HG02678 (cell line): ENCODE results near the gene MYLK.
"Not testable (repeated sequence)": the region's sequence is repeated elsewhere in the genome, so short reads cannot be mapped to it uniquely, and the experiment has no call there.

Experiments
- ATAC-seq: cut with Tn5 transposase; IDR thresholded peaks from one replicate; pipeline ENCODE4 v1.9.1; 2021; ENCODE audit warnings: mild to moderate bottlenecking, moderate library complexity; ENCODE audit not compliant: unreplicated experiment

The MYLK gene

DNA sequence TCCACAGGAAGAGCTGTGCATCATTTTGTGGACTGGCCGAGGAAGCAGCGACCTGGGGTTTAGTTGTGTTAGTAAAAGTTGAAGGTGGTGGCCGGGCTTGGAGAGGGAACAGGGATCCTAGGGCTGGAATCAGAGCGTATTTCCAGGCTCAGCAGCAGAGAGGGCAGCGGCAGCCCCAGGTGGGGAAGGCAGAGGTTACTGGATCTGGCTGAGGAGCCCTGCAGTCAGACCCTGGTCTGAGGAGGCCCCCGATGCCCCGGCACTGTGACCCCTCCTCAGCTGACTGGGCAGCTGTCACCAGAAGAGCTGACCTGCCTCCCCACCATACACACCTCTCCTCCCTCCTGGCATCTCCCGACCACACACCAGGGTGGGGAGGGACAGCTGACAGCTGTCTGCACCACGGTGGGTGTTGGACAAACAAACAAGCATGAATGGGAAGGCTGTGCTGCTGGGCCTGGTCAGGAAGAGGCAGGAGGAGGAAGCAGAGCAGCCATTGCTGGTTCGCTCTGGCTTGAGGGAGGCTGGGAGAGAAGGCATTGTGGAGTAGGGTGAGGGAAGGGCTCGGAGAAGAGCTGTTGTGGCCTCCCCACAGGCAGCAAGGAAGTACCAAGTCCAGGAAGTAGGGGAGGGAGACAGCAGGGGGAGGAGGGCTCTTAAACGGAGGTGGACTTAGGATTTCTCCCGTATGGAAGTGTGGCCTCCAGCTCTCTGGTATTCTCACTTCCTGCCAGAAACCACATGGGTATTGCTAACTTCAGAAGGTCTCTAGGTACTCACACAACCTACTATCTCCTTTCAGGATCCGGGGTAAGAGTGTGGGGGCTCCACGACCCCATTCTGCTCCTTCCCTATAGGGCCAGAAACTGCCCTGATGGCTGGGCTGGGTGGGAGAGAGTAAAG, 249.7 kb downstream of the MYLK start:
- ATAC-seq: no peak

DNA sequence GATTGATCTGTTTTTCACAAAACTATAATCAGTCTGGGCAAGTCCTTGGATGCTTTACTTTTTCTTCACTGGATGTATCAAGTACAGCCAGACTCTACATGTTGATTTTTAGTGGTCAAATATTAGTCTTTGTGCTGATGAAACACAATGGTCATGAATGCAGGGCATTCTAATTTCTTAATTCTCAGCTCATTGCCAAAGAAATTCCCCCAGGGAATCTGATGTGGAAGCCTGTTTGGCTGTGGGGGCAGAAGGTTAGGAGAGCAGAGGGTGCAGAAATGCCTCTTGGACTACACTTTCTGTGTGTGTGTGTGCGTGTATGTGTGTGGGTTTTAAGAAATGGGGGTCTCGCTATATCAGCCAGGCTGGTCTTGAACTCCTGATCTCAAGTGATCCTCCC, 250.6 kb downstream of the MYLK start:
- no peak for ATAC-seq

DNA sequence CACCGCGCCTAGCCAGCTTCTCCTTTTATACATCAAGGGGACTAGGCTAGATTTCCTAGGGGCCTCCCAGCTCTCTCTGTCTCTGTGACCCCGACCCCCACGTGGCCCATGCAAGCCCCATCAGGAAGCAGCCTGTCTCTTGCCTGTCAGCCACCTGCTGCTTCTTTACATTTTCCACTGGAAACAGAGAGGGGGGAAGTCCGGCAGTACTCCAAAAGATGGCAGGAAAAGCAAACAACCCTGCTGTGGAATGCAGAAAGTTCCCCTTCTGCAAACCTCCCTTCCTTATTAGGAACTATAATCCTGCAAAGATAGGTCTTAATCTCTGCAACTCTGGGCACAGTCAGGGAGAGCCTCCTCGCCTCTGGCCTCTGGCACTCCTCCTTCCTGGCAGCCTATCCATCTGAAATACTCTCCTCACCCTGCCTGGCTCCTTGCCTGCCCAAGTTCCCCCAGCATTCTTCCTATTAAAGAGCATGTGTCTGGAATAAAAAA, 251.9 kb downstream of the MYLK start:
- no peak for ATAC-seq

DNA sequence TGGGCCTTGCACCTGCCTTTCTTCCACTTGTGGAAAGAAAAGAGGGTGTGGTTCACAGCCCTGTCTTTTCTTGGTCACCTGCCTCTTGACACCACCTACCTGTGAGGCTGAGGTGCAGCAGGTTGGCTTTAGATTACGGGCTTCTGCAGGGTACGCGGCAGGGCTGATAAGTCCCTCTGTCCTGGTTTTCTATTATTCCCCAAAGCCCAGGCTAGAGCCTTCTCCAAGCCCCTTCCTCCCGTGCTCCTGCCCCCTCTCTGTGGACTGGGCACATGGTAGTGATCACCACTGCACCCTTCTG, 254.4 kb downstream of the MYLK start:
- no peak for ATAC-seq

DNA sequence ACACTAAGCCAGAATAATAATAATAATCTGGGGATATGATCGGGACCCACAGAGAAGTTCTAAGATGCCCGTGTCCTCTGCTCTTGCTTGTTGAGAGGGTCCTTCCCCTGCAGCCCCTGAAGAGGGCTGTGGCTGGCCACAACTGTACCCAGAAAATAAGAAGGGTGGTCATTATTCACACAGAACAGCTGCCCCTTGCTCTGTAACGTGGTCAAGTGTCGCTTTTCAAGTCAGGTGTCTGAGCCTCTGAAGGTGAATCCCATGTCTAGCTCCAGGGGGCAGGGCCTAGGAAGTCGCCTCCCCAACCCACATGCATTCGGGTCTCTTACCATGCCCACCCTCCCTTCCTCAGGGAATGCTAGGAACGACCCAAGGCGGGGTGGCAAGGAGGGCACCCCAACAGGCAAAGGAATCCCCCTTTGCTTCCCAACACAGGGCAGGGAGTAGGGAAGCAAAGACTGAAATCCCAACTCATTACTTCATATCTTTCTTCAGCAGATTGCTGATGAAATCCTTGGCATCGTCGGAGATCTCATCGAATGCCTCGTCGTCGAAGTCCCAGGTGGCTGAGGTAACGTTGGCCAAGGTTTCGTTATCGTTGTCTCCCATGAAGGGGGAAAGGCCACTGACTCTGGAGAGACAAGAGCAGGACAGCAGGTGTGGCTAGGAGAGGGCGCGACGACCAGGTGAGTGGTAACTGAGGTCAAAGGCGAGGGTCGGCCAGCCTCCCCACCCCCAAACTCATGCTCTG, 255.0 kb downstream of the MYLK start:
- ATAC-seq: no peak

DNA sequence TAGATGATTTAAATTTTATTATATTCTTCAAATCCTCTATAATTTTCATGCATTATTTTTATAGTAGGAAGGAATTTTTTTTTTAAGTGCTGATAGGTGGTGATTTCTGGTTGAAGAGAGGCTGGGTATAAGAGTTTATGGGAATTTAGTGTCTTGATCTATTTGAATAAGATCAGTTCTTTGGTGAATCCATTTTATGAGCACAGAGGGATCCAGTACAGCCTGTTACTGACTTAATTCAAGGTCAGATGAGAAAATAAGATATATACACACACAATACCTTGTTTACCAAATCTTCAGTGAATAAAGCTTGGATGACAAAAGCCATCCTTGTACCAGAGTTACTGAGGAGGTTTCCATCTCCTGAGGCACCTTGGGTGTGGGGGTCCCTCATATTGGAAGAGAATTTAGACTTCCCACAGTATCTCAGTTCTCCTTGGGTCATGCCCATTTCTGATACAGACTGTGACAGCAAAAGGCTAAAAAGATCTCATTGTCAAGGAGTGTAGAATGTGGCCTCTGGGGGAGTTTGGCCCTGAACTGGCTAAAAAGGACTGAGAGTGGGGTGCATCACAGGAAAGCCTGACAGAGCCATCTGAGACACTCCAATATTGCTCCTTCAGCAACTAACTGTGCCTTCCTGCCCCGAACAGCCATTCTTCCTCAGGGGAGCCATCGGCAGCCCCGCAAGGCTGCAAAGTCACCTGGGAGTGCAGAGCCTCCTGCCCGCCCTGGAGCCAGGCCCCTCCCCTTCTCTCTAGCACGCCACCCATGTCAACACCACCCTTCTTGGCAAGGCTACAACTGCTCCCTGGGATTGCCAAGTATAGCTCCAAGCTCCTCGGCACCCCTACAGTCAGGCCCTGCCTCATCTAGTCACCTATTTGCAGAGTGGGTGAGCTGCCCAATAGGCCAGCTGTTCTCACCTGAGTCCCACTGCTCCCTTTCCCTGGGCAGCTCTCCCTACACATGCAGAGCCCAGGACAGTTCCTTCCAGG, 256.2 kb downstream of the MYLK start:
- no peak for ATAC-seq

DNA sequence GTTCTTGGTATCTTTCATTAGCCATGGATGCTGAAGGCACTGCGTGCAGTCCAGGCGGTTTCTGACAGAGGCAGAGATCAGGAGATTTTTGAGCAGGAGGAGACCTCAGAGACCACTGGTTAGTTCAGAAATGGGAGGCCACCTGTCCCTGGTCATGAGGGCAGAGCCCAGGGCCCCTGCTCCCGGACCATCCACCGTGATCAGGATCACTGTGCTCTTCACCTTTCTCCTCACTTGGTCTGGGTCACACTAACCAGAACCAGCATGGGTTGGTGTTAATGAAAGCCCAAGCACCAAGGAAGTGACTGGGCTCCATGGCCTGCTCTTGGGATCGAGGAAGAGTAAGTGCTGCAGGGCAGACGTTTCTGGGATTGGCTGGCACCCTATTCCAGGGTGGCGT, 257.3 kb downstream of the MYLK start:
- no peak for ATAC-seq

DNA sequence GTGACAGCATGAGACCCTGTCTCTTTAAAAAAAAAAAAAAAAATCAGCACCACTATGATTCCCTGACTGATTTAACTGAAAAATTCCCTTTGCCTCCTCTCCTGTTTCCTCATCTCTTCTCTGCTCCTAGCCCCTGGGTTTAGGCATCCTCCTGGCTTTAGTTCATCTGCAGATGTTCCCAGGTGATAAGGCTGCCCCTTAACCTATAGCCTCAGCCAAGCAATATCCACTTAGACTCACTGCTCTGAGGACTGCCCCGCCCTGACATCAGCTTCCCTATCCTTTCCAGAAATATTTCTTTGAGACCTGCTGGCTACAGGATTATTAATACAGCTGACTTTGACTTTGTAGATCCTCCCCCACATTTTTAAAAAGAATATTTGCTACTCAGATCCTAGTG, 259.8 kb downstream of the MYLK start:
- no peak for ATAC-seq

DNA sequence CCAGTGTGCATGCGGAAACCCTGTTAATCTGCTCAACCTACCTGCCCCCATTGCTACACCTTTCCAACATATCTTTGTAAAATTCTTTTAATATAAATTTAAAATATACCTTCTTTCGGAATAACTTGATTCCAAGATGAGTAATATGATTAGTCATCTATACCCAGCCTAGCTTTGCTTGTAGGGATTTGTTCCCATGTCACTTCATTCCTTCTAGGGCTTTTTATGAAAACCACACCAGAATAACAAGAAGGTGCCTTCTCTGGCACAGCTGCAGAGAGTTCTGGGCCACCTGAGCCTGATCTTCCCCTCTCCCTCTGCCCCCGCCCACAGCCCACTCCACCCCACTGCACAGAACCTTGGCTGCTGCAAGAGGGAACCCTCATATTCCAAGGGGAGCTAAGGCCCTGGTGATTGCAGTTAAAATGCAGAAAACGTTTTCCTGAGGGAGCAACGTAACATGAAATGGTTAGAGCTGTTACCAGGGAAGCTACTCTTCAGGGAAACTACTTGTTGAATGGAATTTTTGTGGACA, 260.7 kb downstream of the MYLK start:
- ATAC-seq: no peak

DNA sequence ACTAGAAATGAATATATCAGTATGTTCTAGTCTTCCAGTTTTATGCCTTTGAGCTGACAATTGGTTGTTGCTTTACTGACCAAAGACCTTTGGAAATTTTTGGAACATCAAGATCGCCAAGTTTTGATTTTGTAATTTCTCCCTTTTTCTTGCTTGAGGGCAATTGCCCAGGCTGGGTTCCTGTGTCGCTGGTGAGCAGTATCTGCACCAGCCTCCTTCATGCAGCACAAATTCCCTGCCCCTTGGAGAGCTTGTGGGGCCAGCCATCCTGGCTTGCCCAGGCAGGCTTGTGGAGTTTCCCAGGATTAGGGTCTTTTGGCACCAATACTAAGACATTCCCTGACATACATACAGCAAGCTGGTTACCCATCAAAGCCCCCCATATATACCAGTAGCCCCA, 261.4 kb downstream of the MYLK start:
- no peak for ATAC-seq

DNA sequence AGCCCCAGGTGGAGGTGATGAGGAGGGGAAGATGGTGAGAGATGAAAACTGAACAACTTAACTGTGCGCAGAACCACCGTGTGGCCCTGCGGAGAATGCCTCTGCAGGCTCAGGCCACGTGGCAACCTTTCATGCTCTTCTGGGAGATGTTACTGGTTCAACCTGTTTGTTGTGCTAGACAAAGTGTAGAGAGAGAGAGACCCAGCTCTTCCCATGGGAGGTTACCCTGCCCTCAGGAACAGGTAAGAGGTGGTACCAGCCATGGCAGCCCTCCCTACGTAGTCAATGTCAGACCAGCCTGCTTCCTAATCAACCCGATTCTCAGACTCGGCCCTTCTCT, 262.3 kb downstream of the MYLK start:
- ATAC-seq: no peak

DNA sequence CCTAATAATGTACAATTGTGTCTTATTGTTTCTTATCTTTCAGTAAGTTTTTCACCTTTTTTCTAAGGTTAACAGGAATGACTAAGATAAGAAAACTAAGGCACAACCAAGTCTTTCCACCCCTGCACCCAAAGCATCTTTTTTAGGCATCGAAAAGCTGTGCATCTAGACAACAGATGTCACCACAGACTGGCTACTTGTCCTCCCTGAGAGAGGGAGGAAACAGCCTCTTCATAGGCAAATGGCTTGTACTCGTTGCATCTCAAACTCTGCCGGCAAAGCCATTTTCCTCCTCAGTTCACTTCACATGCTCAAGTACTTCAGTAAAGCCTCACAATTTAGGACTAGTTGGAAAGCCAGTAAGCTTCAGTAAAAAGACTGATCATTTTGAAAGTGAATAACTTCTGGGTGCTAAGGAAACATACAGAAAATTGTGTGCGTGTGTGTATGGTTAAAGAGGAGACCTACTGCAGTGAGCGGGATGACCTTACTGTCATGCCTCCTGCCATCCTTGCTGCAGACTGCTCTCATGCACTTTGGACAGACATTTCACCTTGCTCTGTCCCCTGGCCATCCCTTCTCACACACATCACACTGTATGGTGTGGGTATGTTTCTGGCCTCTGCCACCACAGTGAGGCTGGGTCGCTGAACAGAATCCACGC, 262.8 kb downstream of the MYLK start:
- no peak for ATAC-seq

DNA sequence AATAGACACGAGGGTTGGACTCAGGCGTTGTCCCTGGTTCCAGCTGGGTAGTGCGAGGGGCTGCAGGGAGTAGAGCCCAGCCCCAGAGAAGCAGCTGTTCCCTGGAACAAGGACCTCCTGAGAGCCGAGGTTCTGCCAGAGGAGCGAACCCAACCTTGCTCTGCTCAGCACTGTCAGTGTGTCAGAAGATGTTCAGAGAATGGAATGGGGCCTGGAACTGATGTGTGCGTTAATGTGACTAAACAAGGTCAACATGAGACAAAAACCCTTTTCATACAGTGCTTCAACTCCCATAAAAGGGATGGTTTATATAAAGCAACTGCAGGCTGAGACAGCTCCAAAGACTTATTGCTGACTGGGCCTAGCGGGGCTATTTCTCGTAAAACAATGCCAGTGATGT, 263.8 kb downstream of the MYLK start:
- no peak for ATAC-seq

DNA sequence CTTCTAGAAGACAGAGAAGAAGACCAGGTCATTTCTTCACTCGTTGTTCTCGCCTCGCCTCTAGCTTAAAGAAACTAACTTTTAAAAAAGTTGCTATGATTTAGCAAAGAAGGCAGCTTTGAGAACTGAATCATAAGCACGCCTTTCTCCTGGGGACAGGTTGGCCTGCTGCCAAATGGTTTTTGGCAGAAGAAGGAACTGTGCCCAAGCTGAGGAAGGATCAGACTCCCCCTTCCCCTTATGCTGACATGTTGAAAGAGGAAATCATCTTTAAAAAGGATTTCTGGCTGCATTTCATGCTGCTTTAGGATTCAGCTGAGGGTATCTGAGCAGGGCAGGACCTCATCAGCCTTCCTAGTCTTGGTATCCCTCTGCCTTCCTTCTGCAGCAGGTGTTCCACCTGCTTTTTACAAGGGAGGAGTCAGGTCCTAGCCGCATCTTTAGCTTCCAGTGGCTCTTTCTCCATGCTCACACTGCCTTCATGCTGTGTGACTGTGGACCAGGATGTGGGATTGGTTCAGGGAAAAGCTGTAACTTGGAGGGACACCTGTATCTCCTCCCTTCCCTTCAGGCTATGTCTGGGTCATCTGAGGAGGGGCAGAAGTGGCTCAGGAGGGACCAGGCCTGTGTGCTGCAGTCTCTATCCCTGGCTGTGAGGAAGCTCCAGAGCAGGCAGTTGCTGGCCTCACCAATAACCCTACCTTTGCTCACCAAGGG, 265.2 kb downstream of the MYLK start:
- no peak for ATAC-seq

DNA sequence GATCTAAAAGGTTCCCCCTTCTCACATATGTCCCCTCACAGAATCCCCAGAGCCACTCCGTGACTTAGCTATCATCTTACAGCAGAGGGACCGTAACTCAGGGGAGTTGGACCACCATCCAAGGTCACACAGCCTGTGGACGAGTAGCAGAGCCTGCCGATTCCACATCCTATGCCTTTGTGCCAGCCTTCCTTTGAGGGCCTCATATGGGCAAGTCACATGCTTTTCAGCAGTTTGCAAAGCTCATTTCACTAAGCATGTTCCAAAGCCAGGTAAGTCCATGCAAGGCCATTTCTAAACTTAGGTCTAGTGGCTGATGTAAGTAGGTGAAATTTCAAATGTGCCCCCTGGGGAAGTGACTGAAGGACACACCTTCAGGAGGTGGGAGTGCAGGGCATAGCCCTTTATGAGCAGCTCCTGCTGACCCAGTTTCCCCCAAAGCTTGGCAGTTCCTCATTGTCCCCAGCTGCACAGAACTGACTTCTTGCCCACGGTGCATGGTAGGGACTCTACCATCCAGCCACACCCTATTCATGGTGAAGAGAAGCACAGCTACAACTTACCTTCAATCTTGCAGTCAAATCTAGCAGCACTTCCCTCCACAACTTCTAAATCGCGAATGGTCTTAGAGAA, 265.9 kb downstream of the MYLK start:
- no peak for ATAC-seq

DNA sequence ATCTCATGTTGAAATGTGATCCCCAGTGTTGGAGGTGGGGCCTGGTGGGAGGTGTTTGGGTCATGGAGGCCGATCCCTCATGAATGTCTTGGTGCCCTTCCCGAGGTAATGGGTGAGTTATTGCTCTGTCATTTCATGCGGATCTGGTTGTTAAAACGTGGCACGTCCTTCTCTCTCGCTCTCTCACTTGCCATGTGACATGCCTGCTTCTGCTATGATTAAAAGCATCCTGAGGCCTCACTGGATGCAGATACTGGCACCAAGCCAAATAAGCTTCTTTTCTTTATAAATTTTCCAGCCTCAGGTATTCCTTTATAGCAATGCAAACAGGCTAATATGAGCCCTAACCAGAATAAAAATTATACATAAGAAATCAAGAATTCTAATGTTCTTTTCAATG, 267.5 kb downstream of the MYLK start:
- no peak for ATAC-seq

DNA sequence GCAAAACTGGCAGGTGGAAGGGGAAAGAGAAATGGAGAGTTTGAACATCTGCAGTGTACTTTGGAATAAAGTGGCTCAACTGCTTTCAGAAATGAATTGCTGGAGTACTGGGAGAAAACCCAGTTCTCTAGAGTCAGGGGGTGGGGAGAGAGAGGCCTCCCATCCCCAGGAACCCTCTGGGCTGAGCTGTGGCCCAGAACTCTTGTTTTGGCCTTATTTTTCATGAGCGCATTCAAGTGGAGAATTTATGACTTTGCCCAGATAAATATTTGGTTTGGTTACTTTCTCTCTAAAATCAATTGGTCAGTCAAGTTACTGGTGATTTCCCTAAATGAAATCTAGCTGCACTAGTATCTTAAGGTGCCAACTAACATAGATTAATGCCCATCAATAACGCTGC, 270.6 kb downstream of the MYLK start:
- no peak for ATAC-seq

DNA sequence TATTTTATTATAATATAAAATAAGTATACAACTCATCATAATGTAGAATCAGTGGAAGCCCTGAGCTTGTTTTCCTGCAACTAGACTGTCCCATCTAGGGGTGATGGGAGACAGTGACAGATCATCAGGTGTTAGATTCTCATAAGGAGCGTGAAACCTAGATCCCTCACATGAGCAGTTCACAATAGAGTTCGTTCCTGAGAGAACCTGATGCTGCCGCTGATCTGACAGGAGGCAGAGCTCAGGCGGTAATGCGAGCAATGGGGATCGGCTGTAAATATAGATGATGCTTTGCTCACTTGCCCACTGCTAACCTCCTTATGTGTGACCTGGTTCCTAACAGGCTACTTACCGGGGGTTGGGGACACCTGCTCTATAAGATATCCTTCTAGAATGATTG, 272.5 kb downstream of the MYLK start:
- not testable (repeated sequence) for ATAC-seq

DNA sequence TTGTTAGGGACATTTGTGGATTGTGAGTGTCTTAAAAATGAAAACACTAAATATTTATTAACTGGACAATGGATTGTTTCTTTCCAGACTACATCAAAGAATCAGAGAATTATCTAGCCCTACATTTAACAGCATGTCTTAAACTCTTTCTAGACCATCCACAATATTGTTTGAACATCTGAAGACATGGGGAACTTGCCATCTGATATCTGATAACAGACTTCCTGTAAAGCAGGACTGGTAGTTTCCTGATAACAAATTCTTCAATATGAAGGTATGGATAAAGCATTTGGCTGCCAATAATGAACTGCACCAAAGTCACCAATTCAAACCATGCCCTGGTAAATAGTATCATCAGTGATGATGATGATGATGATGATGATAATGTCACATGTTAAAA, 273.1 kb downstream of the MYLK start:
- ATAC-seq: no peak
